ENCODE data around the gene PKD1.

PKD1 gene

DNA sequence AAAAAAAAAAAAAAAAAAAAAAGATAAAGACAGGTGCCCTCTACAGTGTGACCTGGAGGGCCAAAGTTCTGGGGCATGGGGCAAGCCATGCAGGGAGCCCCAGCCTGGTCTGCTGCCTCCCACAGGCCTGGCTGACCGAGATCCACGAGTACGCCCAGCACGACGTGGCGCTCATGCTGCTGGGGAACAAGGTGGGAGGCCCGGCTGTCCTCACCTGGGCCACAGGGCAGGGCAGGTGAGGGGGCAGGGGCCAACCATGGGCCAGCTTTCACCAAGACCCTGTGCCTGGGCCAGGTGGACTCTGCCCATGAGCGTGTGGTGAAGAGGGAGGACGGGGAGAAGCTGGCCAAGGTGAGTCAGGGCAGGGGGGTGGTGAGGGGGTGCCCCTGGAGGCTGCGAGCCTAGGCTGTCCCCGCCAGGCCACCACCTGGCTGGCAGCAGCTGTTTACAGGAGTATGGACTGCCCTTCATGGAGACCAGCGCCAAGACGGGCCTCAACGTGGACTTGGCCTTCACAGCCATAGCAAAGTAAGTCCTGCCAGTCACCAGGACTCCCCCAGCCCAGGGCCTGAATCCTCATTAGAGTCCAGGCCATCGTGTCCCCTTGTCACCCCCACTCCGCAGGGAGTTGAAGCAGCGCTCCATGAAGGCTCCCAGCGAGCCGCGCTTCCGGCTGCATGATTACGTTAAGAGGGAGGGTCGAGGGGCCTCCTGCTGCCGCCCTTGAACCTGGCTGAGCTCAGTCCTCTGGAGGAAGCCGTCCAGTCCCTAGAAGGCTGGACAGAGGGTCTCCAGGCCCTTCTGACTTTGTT, 17.2 kb upstream of the PKD1 start:
- in situ Hi-C loops (cut with MboI; ENCODE audit: low sequenced_read_pairs) = no loop called here

GRCh38 chr16:2151188-2152091, 15.7 kb upstream of the PKD1 start:
- in situ Hi-C loops (cut with MboI; ENCODE audit: low sequenced_read_pairs) = no loop called here

DNA sequence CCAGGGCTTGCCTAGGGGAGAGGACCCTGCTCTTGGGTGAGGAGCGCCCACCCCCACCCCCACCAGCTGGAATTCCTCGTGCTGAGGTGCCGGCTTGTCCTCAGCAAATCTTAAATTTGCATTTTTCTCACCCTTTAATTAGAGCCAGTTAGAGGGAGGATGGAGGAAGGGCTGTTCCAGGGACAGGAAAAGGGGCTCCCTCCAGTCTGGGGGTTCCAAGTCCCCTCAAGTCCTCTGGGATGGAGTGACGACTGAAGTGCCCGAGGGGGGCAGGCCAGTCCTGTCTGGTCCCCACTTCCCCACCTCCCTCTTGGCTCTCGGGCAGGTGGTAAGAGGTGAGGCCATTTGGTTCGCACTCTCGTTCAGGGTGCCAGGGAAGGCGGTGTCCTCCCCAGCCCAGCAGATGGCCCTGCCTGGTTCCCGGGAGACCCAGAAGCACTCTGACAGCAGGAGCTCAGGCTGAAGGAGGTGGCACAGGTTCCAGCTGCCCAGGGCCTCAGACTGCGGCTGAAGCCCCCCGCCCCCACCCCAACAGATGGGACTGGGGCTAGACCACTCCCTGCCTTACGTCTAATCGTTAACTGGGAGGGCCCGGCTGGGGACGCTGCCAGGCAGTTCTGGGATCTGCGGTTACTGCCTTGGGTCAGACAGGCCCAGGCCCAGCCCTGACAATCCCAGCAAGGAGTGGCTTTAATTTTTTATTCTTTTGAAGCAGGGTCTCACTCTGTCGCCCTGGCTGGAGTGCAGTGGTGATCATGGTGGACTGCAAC, 14.9 kb upstream of the PKD1 start:
- in situ Hi-C loops (cut with MboI; ENCODE audit: low sequenced_read_pairs) = no loop called here

GRCh38 chr16:2149630-2150417, 14.1 kb upstream of the PKD1 start:
- in situ Hi-C loops (cut with MboI; ENCODE audit: low sequenced_read_pairs) = loop anchor here (25.0 kb wide), 2 partner anchors 87 to 138 kb away; partner anchors contain the start of genes DNASE1L2, NPW and ZNF598

- in situ Hi-C loops (cut with MboI; ENCODE audit: low sequenced_read_pairs) = loop anchor here (25.0 kb wide), 2 partner anchors 88 to 137 kb away; partner anchors contain the start of genes DNASE1L2, NPW and ZNF598
These were observed 13.3 kb upstream of the PKD1 start for GRCh38 chr16:2148714-2149629.

GRCh38 chr16:2147981-2148671, 12.4 kb upstream of the PKD1 start, which contains the start of gene RAB26:
Gene RAB26, plus strand, starts transcription at chr16:2148625. Its CDS starts 159 bp downstream, at chr16:2148784.
- in situ Hi-C loops (cut with MboI; ENCODE audit: low sequenced_read_pairs) = loop anchor here (25.0 kb wide), 2 partner anchors 89 to 136 kb away; partner anchors contain the start of genes DNASE1L2, NPW and ZNF598

GRCh38 chr16:2147378-2147777, 11.7 kb upstream of the PKD1 start:
- in situ Hi-C loops (cut with MboI; ENCODE audit: low sequenced_read_pairs) = loop anchor here (25.0 kb wide), 2 partner anchors 90 to 135 kb away; partner anchors contain the start of genes DNASE1L2, NPW and ZNF598

DNA sequence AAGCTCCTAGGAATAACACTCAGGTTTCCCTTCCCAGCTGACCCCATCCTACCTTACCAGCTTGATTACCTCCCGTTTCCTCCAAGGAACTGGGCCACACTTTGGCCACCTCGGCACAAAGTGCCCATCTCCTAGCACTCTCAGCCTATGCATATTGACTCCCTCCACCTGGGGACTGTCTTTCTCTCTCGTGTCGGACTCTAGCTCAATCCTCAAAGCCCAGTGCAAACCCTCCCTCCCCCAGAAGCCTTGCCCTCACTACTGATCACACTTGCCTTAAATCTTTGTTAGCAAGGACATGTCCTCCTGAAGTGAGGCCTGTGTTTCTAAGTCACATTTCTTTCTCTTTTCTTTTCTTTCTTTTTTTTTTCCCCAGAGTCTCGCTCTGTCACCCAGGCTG, 10.1 kb upstream of the PKD1 start:
- in situ Hi-C loops (cut with MboI; ENCODE audit: low sequenced_read_pairs) = loop anchor here (25.0 kb wide), 2 partner anchors 91 to 134 kb away; partner anchors contain the start of genes DNASE1L2, NPW and ZNF598

GRCh38 chr16:2143878-2144485, 8.3 kb upstream of the PKD1 start:
- in situ Hi-C loops (cut with MboI; ENCODE audit: low sequenced_read_pairs) = loop anchor here (25.0 kb wide), 2 partner anchors 93 to 132 kb away; partner anchors contain the start of genes DNASE1L2, NPW and ZNF598

DNA sequence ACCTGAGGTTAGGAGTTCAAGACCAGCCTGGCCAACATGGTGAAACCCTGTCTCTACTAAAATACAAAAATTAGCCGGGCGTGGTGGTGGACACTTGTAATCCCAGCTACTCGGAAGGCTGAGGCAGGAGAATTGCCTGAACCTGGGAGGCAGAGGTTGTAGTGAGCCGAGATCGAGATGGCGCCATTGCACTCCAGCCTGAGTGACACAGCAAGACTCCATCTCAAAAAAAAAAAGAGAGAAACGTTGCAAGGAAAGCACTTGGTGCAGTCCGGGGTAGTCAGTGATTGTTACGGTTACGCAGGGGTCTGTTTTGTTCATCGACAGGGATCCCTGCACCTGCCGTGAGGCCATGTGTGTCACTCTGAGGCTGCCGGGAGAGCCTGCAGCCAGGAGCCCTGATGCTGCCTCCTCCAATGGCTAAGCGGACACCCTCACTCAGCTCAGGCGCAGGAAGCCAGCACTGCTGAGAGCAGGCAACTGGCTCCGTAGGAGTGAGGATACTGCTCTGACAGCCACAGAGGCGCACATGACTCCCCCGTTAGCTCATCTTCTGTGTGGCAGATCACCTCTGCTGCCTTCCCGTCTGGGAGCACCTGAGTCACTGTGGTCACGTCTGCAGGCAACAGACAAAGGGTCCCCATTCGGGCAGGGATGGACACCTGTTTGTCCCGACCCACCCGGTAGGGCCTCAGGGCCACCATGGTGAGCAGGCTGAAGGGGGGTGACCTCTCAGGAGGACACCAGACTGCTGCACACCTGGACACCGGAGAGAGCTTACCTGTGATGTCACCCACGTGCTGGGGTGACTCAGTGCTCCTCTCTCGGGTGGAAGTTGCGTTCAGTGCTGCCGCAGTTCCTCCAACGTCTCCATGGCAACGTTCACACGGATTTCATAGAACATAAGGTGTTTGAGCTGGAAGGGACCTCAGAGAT, 7.5 kb upstream of the PKD1 start:
- in situ Hi-C loops (cut with MboI; ENCODE audit: low sequenced_read_pairs) = loop anchor here (25.0 kb wide), 2 partner anchors 94 to 131 kb away; partner anchors contain the start of genes DNASE1L2, NPW and ZNF598

- in situ Hi-C loops (cut with MboI; ENCODE audit: low sequenced_read_pairs) = loop anchor here (25.0 kb wide), 2 partner anchors 102 to 123 kb away; partner anchors contain the start of genes DNASE1L2, NPW and ZNF598
These were observed 627 bp downstream of the PKD1 start for GRCh38 chr16:2135071-2135470.

GRCh38 chr16:2133797-2134196, 1.9 kb downstream of the PKD1 start:
- in situ Hi-C loops (cut with MboI; ENCODE audit: low sequenced_read_pairs) = loop anchor here (25.0 kb wide), 2 partner anchors 104 to 121 kb away; partner anchors contain the start of genes DNASE1L2, NPW and ZNF598

DNA sequence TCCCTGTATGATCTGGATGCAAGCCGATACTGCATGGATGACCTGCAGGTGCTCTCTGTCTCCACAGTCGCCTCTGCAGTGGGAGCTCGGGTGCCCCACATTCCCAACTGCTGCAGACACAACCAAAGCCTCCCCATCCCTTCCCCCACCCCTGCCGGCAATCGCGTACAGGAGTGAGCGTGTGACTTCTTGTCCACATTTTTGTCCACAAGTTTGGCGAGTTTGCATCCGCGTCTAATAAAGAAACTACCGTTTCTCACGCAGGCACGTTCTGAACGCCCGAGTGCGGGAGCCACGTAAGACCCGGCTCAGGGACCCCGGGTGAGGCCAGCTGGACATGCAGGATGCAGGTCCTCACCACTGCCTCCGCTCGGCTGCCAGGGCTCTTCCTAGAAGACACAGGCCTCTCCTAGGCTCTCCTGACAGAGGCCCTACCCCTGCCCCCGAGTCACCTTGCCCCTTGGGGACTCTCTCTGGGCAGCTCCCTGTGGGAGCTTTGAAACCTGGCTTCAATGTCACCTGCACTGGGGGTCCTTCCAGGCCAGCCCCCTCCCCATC, 5.7 kb downstream of the PKD1 start:
- in situ Hi-C loops (cut with MboI; ENCODE audit: low sequenced_read_pairs) = loop anchor here (25.0 kb wide), 2 partner anchors 107 to 118 kb away; partner anchors contain the start of genes DNASE1L2, NPW and ZNF598

DNA sequence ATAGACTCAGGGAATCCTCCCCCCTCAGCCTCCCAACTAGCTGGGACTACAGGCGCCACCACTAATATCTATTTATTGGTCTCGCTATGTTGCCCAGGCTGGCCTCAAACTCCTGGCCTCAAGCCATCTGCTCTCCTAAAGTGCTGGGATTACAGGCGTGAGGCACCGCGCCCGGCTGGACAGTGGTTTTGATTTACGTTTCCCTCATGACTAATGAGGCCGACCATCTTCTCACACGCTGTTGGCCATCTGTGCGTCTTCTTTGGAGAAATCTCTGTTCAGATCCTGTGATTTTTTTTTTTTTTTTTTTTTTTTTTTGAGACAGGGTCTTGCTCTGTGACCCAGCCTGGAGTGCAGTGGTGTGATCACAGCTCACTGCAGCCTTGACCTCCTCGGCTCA, 6.4 kb downstream of the PKD1 start:
- in situ Hi-C loops (cut with MboI; ENCODE audit: low sequenced_read_pairs) = loop anchor here (25.0 kb wide), 2 partner anchors 108 to 117 kb away; partner anchors contain the start of genes DNASE1L2, NPW and ZNF598

- in situ Hi-C loops (cut with MboI; ENCODE audit: low sequenced_read_pairs) = loop anchor here (25.0 kb wide), 2 partner anchors 110 to 115 kb away; partner anchors contain the start of genes DNASE1L2, NPW and ZNF598
These were observed 7.9 kb downstream of the PKD1 start for GRCh38 chr16:2127630-2128280.
